ENCODE data around the gene PCBP3.

The PCBP3 gene

DNA sequence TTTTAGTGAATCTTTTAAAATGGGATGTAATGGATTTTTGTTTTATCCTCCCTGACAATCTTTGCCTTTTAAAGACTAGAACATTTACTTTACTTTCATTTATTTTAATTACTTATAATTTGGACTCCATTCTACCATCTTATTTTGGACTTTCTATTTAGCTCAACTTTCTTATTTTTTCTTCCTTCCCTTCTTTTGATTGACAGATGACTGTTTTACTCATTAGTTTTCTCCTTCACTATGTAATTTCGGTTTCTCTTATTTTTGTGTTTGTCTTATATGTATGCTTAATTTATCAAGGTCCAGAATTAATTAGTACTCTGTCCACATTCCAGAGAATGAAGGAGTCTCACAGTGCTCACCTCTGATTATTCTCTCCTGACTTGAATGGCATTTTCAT, 109.9 kb downstream of the PCBP3 start:
- DNase-seq (ENCODE audit: low spot score), result no peak

DNA sequence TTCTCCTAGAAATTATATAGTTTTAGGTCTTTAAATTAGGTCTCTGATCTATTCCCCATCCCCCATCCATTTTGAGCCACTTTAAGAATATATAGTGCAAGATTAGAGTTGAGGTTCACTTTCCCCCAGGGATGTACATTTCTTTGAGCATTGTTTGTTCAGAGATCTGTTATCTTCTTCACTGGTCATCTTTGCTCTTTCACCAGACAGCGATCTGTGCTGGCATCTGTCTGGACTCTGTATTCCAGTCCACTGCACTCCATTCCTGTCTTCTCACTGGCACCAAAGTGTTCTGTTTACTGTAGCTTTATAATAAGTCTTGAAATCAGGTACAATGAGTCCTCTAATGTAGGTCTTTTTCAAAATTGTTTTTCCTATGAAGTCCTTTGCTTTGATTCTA, 112.5 kb downstream of the PCBP3 start:
- DNase-seq (ENCODE audit: low spot score), result no peak

DNA sequence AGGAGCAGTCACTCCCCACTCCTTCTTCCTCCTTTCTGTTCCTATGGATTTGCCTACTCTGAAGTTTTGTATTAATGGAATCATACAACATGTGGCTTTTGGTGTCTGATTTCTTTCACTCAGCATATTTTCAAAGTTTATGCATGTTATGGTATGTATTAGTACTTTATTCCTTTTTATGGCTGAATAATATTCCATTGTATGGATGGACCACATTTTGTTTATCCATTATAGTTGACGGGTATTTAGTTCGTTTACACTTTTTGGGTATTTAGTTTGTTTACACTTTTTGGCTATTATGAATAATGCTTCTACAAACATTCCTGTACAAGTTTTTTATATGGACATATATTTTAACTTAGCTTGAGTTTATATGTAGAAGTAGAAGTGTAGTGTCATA, 113.1 kb downstream of the PCBP3 start:
- DNase-seq (ENCODE audit: low spot score), result no peak

DNA sequence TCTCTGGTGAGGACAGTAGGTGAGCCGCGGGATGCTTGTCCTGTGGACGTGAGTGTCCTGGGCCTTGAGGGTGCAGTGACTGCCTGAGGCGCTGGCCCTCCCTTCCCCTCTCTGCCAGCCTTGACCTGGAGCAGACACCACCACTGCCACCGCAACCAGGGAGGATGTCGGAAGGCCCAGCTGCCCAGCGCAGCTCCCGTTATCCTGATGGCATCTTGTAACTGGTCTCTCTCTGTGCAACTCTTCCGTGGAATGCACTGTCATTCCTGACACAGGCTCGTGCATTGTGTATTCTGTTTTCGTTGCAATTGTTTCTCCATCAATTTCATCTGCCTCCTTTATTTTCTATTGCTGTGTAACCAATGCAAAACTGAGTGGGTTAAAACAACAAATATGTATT, 118.2 kb downstream of the PCBP3 start:
- no peak for DNase-seq (ENCODE audit: low spot score)

DNA sequence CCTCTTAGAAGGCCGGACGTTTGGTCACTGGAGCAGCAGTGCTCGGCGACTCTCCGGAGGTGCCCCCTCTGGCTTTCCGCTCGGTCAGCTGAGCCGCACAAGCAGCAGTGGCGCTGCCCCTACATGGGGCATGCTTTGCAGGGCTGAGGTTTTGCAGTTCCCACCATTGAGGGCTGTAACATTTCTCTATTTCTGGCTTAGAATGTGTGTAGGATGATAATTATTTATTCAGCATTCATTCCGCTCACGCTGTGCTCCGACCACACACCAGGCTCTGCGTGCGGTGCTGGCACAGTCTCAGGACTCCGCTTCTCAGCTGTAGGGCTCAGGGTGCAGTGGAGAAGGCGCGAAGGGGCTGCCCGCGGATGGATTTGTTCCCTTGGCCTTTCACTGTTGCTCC, 119.5 kb downstream of the PCBP3 start:
- DNase-seq (ENCODE audit: low spot score), result no peak

DNA sequence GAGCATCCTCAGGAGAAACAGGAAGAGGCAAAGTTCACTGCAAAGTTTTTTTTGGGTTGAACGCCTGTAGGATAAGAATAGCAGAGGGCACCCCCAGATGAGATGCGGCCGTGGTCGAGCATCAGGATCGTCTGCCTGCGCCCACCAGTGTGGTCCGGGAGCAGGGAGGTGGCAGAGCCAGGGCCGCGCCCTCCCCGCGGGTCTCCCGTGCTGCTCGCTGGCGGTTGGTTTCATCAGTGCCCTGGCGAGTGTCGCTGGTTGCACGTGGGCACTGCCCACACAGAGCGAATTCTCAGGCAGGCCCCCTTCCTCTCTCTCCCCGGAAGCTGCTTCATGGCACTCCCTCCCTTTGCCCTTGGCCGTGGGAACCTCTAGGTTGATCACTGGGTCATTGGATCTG, 120.0 kb downstream of the PCBP3 start:
- DNase-seq (ENCODE audit: low spot score), result no peak

DNA sequence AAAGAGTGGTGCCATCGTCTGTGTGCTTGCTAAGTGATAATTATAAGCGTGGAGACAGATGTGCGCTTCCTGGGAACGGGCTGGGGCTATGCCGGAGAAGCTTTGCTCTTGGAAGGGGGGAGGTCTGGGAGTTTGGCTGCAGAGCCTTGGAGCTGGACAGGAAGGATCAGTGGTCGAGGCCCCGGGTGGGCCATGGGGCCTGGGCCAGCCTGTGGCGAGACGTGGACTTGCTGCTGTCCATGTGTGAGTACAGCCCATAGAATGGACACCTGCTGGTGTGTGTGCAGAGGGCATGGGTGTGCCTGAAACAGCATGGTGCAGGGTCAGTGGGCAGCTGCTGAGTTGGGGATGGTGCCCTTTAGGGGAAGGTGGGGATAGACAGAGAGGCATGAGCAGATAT, 121.3 kb downstream of the PCBP3 start:
- no peak for DNase-seq (ENCODE audit: low spot score)

DNA sequence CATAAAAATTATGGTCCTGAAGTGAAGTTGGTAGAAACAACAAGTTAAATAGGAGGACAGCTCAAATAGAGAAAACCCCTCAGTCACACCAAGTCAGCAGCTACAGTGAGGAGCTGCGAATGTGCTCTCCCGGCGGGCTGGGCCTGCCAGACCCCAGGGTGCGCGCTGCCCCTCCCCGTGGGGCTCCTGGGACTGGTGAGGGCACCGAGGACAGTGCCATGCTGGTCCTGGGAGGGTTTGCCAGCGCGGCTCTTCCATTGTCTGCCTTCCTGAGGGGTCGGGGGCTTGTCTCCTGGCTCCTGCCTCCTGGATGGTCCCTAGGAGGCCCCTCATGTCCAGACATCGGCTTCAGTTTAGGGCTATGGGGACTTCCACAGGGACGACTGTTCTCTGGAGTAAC, 121.8 kb downstream of the PCBP3 start:
- no peak for DNase-seq (ENCODE audit: low spot score)

DNA sequence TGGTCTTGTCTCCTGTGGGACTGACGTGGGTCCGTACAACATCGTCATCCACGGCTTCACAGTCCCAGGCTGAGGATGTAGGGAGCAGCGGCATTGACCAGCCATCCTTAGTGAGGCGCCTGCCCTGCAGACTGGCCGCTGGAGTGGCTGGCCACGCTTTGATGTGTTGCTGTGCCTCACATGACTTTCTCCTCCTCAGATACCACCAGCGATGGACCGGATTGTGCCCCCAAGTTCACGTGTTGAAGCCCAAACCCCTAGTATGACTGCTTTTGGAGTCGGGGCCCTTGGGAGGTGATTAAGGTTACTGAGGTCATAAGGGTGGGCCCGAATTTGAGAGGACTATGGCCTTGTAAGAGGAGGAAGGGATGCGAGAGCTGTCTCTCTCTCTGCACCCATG, 122.5 kb downstream of the PCBP3 start:
- DNase-seq (ENCODE audit: low spot score), result no peak

DNA sequence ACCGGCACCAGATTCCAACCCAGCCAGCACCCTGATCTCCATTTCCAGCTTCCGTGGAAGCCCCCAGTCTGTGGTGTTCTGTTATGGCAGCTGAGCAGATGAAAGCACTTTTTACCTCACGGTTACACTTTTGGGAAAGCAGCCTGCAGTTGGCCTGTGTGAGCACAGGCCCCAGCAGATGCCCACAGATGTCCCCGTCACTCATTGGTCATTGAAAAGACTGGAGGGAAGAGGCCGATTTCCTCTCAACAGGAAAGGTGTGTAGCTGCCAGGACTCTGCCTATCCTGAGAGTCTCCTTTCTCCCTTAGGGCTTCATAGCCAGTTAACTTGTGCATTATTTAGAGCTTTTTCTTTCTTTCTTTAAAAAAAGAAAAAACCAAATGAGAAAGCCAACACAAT, 123.0 kb downstream of the PCBP3 start:
- no peak for DNase-seq (ENCODE audit: low spot score)

DNA sequence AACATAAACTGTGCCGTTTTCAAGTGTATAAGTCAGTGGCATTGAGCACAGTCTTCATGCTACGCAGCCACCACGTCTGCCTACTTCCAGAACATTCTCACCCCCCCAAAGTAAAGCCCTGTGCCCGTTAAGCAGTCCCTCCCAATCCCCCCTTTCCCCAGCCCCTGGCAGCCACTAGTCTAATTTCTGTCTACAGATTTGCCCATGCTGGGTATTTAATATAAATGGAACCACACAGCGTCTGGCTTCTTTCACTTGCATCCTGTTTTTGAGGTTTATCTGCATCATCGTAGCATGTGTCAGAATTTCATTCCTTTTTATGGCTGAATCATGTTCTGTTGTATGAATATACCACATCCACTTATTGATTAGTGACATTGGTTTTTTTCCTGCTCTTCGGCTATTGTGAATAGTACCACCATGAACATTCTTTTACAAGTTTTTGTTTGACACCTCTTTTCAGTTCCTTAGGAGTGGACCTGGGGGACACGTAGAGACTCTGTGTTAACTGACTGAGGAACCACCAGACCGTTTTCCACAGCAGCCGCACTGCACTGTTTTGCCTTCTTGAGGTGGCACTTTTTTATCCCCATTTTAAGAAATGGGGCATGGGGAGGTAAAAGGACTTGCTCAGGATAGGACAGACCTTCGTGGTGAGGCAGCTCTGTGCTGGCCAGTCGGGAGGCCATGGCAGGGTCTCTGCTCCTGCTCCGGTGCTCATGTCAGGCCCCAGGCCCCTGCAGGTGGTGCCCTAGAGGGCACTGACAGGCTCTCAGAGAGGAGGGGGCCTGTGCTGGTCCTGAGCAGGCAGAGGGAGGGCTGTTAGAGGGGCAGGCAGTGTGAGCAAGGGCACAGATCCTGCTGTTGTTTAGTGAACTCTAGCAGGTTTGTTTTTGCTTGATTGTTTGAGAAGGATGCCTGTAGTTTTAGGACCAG, 123.8 kb downstream of the PCBP3 start:
- DNase-seq (ENCODE audit: low spot score), result peak; percentile 3

DNA sequence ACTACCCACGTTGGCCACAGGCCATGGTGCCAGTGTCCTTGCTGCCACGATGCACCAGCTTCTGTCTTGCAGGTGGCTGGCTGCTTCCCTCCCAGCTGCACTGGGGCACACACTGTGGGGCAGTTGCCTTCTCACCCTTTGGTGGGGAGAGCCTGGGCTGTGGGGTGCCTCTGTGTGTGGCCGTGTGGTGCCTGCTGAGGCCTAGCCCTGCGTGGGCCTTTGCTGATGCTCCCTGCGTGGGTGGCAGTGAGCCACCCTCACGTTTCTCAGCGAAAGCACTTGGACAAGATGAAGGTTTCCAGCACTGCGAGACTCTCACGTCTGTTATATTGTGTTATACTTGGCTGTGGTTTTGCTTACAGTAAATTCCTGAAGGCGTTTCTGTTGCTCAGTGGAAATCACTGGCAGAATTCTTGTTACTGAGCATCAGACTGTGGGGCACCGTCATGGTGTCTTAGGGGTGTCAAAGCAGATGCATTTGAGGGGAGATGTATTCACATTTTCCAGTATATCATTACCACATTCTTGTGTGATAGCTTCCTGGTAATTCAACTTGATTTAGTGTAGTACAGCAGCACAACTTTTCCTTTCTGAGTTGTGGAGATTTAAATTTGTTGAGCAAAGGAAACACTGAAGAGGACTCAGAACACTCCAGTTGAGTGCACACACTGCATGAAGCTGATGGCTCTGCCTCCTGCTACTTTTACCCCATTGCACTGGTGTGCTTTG, 124.7 kb downstream of the PCBP3 start:
- peak; percentile 8 for DNase-seq (ENCODE audit: low spot score)

DNA sequence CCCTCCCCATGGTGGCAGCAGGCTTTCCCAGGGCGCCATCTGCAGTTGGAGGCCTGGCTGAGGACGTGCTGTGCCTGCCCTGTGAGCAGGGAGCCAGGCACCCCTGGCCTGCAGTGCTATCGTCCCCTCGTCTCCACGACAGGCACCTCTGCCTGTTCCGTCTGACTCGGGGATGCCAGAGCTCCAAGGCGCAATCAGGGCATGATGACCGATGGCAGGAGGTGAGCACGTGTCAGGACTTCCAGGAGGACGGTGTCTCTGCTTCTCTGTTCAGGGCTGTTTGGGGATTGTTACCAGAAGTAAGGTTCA, 125.2 kb downstream of the PCBP3 start:
- DNase-seq (ENCODE audit: low spot score), result peak; percentile 12

DNA sequence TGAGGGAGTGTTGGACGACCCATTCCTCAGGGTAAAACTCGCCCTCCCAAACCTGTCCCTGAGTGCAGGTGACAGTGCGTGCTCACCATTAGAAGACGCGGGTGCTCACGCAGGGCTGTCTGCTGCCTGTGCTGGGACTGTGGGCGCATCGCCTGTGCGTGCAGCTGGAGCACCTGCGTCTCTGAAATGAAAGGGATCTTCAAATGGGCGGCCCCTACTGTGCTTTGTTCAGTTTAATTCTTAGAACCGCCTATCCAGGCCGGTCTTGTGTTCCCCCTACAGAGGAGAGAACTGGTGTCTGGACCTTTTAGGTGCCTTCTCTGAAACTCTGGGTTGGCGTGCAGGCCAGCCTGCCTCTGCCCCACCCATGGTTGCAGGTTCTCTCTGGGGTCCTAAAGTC, 125.8 kb downstream of the PCBP3 start:
- DNase-seq (ENCODE audit: low spot score), result peak; percentile 1

DNA sequence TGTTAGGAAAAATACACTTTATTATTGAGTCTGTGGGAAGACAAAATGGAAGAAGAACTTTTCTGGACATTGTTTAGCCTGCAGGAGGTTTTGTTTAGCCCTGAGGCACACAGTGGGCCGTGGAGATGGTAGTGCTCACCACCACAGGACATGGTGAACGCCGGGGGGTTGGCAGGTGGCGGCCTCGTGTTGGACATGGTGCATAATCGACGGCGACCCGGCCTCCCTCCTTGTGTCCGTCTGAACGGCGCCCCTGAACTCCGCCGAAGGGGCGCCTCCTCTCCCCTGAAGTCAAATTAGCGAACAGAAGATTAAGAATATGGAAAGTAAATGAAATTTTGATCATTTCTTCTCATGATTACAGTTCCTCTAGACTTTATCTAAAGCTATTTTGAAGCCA, 126.4 kb downstream of the PCBP3 start:
- DNase-seq (ENCODE audit: low spot score), result no peak

DNA sequence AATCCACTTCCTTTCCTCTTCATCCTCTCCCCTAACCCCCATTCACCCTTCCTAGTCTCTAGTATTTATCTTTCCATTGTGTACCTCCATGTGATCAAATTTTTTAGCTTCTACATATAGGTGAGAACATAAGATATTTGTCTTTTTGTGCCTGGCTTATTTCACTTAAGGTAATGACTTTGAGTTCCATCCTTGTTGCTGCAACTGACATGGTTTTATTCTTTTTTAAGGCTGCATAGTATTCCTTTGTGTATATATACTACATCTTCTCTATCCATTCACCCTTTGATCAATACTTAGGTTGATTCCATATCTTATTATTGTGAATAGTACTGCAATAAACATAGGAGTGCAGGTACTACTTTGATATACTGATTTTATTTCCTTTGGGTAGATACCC, 128.7 kb downstream of the PCBP3 start:
- DNase-seq (ENCODE audit: low spot score), result no peak

DNA sequence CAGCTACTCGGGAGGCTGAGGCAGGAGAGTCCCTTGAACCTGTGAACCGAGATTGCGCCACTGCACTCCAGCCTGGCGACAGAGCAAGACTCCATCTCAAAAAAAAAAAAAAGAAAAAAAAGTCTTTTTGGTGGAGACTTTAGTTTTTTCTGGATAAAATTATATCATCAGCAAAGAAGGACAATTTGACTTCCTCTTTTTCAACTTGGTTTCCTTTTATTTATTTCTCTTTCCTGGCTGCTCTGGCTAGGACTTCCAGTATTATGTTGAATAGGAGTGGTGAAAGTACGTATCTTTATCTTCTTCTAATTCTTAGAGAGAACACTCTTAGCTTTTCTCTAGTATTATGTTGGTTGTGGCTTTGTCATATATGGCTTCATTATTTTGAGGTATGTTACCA, 130.8 kb downstream of the PCBP3 start:
- no peak for DNase-seq (ENCODE audit: low spot score)

DNA sequence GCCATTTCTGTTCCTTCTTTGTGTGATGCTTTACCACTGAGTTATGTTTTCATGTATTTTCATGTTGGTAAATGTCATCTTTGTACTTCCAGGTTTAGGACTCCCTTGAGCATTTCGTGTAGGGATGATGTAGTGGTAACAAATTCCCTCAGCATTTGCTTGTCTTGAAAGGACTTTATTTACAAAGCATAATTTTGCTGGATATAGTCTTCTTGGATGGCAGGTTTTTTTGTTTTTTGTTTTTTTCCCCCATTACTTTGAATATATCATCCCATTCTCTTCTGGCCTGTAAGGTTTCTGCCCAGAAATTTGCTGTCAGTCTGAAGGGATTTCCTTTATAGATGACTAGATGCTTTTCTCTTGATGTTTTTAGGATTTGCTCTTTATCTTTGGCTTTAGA, 133.4 kb downstream of the PCBP3 start:
- no peak for DNase-seq (ENCODE audit: low spot score)

DNA sequence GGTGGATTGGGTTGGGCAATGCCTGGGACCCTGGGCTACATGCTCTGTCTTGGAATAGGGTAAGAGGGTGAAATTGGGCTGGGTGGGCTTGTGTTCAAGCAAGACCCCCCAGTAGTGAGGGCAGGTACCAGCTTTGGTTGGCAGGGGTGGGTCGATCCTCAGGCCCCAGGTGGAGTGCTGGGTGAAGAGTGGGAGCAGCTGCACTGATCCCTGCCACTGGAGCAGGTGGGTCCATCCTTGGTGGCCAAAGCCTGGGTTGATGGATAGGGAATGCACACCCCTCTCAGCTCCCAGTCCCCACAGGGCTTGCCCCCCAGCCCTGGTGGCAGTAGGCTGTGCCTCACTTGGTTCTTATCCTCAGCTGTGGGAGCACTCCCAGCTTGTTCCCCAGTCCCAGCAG, 135.2 kb downstream of the PCBP3 start:
- no peak for DNase-seq (ENCODE audit: low spot score)

DNA sequence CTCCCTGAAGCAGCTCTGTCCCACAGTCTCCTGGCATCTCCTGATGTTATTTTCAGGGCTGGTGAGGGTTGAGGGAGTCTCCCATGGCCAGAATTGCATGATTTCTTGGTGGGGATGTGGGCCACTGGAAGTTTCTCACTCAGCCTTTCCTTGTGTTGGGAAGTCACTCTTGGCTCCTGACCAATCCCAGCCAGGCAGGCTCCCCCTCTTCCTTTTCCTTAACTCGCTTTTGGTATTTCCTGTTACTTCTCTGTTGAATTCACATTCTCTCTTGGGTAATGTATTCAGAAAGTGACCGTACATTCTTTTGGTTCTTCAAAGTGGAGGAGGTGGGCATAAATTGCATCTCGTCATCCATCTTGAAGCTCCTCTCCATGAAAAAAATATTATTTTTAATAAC, 135.7 kb downstream of the PCBP3 start:
- no peak for DNase-seq (ENCODE audit: low spot score)

DNA sequence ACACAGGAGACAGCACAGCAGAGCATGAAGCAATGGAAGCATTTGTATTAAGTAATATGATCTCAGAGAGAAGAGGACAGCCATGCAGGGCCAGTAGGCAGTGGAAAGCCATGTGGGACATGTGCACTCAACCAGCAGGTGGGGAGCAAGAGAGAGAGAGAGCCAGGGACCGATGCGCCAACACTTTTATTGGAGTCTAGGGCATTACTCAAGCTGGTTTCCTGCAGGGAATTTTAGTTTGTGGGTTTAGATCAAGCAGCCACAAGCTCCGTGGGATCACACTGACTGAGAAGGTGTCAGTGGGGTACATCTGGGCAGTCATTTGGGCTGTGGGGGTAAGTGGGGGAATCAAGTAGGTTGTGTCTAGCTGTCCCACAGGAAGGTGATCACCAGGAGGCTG, 137.1 kb downstream of the PCBP3 start:
- DNase-seq (ENCODE audit: low spot score), result no peak

DNA sequence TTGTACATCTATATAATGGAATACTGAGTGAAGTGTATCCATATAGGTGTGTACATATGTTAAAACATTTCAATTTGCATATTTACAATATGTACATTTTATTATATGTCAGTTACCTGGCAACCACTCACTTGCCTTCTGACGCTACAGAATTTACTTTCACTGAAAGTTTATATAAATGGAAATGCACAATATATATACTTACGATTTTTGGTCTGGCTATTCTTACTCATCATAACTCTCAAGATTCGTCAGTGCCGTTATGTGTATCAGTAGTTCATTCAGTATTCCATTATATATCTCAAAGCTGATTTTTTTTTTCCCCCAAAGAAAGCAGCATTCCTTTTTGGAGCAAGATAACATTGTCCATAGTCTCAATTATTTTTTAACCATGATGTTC, 138.2 kb downstream of the PCBP3 start:
- no peak for DNase-seq (ENCODE audit: low spot score)

DNA sequence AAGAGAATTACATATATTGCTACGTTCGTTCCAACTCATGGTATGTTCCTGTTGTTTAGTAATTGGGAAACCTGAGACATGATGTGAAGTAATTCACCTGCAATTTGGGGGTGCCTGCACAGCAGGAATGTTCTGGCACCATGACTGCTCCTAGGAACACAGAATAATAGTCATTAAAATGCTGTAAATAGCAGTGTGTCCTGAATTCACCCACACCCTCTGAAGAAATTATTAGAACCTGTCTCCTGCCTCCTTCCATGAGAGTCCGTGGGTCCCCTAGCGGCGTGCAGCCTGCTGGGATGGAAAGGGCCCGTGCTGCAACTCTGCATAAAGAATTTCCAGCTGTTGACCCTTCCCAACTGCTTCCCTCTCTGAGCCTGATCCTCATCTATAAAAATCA, 143.1 kb downstream of the PCBP3 start:
- DNase-seq (ENCODE audit: low spot score), result peak; percentile 2

DNA sequence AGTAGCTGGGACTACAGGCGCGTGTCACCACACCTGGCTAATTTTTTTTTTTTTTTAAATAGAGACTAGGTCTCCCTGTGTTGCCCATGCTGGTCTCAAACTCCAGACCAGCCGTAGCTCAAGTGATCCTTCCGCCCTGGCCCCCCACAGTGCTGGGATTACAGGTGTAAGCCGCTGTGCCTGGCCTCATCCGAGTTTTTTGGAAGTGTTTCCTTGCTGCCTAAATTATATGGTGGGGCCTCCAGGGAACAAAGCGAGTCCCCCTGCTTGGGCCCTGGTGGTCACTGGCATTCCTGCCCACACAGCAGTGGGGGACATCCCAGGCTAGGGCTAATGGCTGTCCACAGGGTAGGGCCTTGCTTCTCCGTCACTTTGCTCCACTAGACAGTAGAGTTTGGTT, 143.8 kb downstream of the PCBP3 start:
- no peak for DNase-seq (ENCODE audit: low spot score)

Data from AG08396 (cell line).